Measurements from ENCODE around the gene CDH5.

CDH5 gene

DNA sequence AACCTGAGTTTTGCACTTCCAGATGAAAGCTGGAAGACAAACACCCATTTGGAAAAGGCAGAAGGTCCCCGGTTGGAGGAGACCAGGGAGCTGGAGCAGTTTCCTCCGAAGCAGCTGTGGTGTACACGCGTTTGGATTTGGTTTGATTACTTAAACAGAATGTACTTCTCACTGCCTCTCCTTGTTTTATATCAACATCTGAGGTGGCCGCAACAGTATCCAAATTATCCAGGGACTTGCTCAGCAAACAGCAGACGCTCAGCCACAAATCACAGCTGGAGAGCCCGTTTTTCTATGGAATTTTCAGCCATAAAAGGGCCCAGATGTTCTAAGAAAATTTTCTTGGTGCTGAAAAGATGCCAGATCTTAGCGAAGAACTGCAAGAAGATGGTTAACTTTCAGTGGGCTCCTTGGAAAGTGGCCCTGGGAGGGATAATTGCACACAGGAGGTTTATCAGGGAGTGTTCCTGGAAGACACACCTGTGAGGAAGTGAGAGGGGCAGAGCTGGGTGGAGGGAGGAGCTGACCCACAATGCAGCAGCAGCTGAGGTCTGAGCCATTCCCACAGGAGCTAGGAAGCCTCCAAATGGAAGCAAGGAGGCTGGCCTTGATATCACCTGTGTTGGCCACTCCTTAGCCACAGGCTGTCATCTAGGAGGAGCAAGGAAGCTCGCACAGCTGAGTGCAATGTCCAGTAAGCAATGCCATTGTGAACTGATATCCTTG lies 28.9 kb upstream of the CDH5 start:
- ATAC-seq (ENCODE audit: low read depth) (no peak), DNase-seq (ENCODE audit: low spot score in 2 of 2) (no peak)
- H3K9me3 Mint-ChIP-seq, result peaks cover 2% of the 10 kb centered on the region
- H3K27me3 Mint-ChIP-seq, result peaks cover 17% of the 10 kb centered on the region
- H3K4me3 Mint-ChIP-seq, result no peak overlapping the region
- no peak overlapping the region for H3K27ac Mint-ChIP-seq
- no peaks in the 10 kb centered on the region for H3K4me1 Mint-ChIP-seq
- H3K36me3 Mint-ChIP-seq, result no peaks in the 10 kb centered on the region

DNA sequence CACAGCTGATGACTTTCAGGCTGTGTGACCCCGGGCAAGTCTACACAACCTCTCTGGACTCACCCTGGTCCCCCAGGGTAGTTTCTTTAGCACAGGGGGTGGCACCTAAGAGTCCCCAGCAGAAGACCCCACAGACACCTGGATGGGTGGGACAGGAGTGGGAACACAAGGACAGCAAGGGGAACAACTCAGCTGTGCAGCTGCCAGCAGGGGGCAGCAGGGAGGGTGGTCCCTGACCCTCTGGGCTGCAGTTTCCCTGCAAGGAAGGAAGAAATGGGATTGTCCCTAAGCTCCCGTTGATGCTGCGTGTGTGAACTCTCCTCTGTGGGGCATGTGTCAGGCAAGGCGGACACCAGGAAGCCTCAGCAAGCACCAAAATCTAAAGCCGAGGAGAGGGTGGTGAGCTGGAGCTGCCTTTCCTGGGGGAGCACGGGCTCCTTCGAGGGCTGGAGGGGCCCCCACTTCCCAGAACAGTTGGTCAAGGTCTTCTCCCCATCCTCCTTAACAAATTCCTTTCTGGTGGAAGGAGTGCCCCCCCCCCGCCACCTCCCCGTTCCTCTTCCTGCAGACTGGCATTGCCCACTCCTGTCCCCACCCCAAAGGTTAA lies 24.1 kb upstream of the CDH5 start:
- ATAC-seq (ENCODE audit: low read depth) (no peak), DNase-seq (ENCODE audit: low spot score in 2 of 2) (no peak)
- no peaks in the 10 kb centered on the region for H3K4me1 Mint-ChIP-seq
- peaks cover 2% of the 10 kb centered on the region for H3K9me3 Mint-ChIP-seq
- H3K27me3 Mint-ChIP-seq, result peaks cover 15% of the 10 kb centered on the region
- H3K27ac Mint-ChIP-seq, result no peak overlapping the region
- H3K4me3 Mint-ChIP-seq, result no peak overlapping the region
- H3K36me3 Mint-ChIP-seq, result peaks cover 1% of the 10 kb centered on the region

DNA sequence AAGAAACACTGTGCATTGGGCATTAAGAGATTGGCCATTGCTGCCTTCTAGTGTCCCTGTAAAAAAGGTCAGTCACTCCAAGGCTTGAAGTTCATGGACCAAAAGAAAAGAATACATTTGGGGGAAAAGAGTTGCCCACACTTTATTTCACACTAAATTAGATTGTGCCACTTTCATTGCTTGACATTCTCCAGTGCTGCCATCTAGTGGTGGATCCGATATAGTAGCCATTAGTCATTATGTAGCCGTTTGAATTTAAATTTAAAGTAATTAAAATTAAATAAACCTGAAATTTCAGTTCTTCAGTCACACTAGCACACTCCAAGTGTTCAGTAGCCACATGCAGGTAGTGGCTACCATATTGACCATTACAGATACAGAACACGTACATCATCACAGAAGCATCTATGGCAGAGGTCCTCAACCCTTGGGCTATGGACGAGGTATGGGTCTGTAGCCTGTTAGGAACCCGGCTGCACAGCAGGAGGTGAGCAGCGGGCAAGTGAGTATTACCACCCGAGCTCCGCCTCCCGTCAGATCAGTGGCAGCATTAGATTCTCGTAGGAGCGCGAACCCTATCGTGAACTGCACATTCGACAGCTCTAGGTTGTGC lies 21.9 kb upstream of the CDH5 start:
- H3K9me3 Mint-ChIP-seq, result peaks cover 2% of the 10 kb centered on the region
- DNase-seq (ENCODE audit: low spot score in 2 of 2) (peak; percentile 22 to 27), ATAC-seq (ENCODE audit: low read depth) (no peak)
- peaks cover 1% of the 10 kb centered on the region for H3K36me3 Mint-ChIP-seq
- peaks cover 15% of the 10 kb centered on the region for H3K27me3 Mint-ChIP-seq
- peaks cover 4% of the 10 kb centered on the region for H3K4me1 Mint-ChIP-seq
- no peak overlapping the region for H3K27ac Mint-ChIP-seq
- no peak overlapping the region for H3K4me3 Mint-ChIP-seq

DNA sequence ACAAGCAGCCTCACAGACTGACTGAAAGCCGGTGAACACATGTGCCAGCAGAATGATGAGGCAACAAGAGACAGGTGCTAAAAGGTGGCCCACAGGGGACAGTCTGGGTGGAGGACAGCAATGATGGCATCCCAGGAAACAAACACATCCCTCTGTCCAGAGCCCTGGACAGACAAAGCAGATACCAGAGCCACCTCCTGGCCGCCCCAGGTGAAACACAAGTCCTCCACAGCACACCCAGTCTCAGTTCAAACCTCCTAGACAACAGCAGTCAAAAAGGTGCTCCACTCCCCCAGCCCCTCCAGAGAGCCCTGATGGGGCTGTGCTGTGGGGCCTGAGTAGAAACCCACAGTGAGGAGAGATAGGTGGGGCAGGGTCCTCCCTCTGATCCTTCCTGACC lies 20.3 kb upstream of the CDH5 start:
- H3K4me3 Mint-ChIP-seq, result no peak overlapping the region
- ATAC-seq (ENCODE audit: low read depth) (no peak), DNase-seq (ENCODE audit: low spot score in 2 of 2) (no peak)
- peaks cover 2% of the 10 kb centered on the region for H3K9me3 Mint-ChIP-seq
- H3K27ac Mint-ChIP-seq, result no peak overlapping the region
- peaks cover 16% of the 10 kb centered on the region for H3K27me3 Mint-ChIP-seq
- peaks cover 1% of the 10 kb centered on the region for H3K36me3 Mint-ChIP-seq
- peaks cover 4% of the 10 kb centered on the region for H3K4me1 Mint-ChIP-seq

DNA sequence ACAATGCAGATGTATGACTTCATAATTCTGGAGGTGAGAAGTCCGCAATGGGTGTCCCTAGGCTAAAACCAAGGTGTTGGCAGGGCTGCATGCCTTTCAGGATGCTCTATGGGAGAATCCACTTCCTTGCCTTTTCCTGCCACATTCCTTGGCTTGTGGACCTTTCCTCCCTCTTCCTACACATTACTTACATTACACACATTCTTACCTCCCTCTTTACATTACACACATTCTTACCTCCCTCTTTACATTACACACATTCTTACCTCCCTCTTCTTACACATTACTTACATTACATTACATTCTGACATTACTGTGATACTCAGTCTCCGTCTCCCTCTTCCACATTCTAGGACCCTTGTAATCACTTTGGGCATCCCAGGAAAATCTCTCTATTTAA lies 14.2 kb upstream of the CDH5 start:
- H3K27ac Mint-ChIP-seq, result no peak overlapping the region
- peaks cover 1% of the 10 kb centered on the region for H3K36me3 Mint-ChIP-seq
- ATAC-seq (ENCODE audit: low read depth) (no peak), DNase-seq (ENCODE audit: low spot score in 2 of 2) (no peak)
- peaks cover 17% of the 10 kb centered on the region for H3K27me3 Mint-ChIP-seq
- H3K9me3 Mint-ChIP-seq, result peaks cover 3% of the 10 kb centered on the region
- H3K4me1 Mint-ChIP-seq, result peaks cover 4% of the 10 kb centered on the region
- no peak overlapping the region for H3K4me3 Mint-ChIP-seq

DNA sequence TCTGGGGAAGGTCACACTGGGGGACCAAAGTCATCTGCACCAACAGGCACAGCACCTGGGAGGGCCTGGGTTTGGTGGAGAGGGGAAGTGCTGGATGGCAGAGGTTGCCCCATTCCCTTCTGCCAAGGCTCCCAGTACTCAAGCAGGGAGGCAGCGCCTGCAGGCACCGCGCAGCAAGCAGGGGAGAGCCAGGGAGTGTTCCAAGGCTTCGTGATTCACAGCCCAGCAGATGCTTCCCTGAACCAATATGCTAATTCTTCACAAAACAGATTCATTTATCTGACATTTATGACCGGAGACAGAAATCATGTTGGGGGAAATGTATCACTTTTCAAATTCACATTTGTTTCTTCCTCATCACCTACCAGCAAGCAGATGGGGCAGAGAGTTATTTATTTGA lies 13.4 kb upstream of the CDH5 start:
- no peak for ATAC-seq (ENCODE audit: low read depth)
- Mint-ChIP-seq H3K27me3 (peaks cover 20% of the 10 kb centered on the region), H3K4me3 (no peak overlapping the region), H3K36me3 (no peaks in the 10 kb centered on the region), H3K4me1 (peaks cover 2% of the 10 kb centered on the region), H3K27ac (no peak overlapping the region), H3K9me3 (peaks cover 2% of the 10 kb centered on the region)
- no peak for DNase-seq (ENCODE audit: low spot score in 2 of 2)

DNA sequence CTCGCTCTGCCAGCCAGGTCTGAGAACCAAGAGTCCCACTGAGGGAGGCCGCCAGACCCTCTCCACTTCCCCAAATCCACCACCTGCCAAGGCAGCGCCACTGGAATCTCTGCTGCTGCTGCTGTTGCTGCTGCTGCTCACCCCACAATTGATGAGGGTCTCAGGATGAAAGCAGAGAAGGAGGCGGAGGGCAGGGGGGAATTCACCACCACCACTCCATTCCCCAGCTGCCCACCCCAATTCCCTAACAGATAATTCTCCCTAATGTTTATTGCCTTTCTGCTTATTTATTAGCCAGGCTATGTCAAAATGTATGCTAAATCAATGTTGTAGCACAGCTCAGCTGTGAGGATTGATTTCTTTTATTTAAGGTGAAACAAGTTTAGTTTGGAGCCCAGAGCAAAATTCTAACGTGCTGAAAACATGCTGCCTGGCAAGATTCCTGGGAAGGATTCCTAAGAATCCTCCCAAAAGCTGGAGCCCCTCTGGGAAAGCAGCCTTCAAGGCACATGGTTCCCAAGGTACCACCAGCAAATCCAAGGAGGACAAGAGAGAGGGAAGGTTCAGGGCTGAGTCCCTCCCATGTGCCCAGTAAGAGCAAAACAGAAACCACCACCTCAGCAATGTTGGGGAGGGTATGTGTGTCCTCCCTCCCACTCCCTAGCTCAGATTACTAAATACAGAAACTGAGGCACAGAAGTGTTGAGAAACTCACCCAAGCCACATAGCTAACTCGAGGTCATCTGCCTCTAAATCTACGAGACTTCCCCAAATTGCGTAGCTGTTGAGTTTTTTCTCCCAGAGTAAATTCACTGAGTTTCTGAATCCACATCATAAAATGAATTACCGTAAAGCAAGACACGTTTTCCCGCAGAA lies 12.2 kb upstream of the CDH5 start:
- Mint-ChIP-seq H3K9me3 (peaks cover 2% of the 10 kb centered on the region), H3K4me1 (no peaks in the 10 kb centered on the region), H3K4me3 (no peak overlapping the region), H3K27me3 (peaks cover 20% of the 10 kb centered on the region), H3K36me3 (no peaks in the 10 kb centered on the region), H3K27ac (no peak overlapping the region)
- no peak for DNase-seq (ENCODE audit: low spot score in 2 of 2)
- no peak for ATAC-seq (ENCODE audit: low read depth)

DNA sequence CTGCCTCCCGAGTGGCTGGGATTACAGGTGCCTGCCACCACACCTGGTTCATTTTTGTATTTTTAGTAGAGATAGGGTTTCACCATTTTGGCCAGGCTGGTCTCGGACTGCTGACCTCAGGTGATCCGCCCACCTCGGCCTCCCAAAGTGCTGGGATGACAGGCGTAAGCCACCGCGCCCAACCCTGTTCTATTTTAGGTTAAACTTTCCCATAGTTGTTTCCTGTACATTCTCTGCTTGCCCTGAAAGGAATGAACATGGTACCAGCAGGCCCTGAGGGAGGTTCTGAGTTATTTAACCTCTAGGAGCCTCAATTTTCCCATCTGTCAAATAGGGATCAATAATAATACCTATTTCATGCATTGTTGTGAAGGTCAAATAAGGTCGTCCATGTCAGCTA lies 11.0 kb upstream of the CDH5 start:
- ATAC-seq (ENCODE audit: low read depth), result no peak

DNA sequence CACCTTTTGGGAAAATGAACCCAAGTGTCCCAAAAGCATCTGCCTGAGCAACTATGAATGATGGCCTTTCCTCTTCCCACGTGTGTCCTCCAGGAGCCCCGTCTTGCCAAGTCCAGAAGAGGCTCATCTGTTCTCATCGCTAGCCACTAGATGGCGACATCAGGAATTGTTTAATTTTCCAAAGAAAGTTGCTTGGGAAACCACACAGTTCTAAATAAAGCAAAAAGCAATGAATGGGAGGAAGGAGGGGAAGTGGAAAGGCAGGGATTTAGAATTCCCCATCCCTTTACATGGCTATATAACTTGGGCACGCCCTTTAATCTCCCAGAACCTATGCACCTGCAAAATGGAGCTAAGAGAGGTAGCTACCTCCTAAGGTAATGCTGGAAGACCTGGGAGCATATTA lies 9.0 kb upstream of the CDH5 start:
- DNase-seq (ENCODE audit: low spot score in 2 of 2), result peak in 1 of 2 donors; percentile 9
- Mint-ChIP-seq H3K4me3 (no peak overlapping the region), H3K9me3 (no peaks in the 10 kb centered on the region), H3K27ac (no peak overlapping the region), H3K4me1 (no peaks in the 10 kb centered on the region), H3K36me3 (no peaks in the 10 kb centered on the region), H3K27me3 (peaks cover 21% of the 10 kb centered on the region)
- ATAC-seq (ENCODE audit: low read depth), result no peak

More for the DNA sequence above, 11.0 kb upstream of the CDH5 start:
- Mint-ChIP-seq H3K4me1 (no peaks in the 10 kb centered on the region), H3K27me3 (peaks cover 18% of the 10 kb centered on the region), H3K27ac (no peak overlapping the region), H3K36me3 (no peaks in the 10 kb centered on the region), H3K4me3 (no peak overlapping the region), H3K9me3 (peaks cover 2% of the 10 kb centered on the region)
- DNase-seq (ENCODE audit: low spot score in 2 of 2), result no peak

DNA sequence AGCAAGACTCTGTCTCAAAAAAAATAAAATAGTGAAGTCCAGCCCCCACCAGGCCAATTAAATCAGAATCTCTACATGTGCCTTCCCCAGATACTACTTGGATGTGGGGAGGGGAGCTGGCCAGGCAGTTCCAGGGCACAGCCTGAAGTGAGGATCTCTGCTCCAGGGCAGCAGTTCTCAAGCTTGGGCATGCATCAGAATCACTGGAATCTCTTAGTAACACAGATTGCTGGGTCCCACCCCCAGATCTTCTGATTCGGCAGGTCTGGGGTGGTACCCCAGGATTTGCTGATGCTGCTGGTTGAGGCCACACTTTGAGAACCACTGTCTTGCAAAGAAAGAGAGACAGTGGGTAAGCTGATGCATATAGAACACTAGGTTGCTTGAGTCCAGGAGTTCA lies 8.3 kb upstream of the CDH5 start:
- no peaks in the 10 kb centered on the region for H3K36me3 Mint-ChIP-seq

DNA sequence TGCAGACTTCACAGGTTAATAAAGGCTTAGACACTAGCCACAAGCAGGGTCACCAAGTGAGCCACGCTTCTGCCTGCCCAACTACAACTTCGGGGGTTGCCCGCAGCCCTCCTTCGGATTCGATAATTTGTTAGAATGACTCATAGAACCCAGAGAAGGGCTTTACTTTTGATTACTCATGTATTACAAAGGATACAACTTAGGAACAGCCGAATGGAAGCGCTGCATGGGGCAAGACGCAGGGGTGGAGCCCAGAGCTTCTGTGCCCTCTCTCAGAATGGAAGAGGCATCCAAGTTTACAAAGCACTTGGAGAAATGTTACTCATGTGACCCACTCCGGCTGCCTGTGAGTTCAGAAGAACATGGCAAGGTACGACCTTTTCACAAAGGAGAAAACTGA lies 7.5 kb upstream of the CDH5 start:
- ATAC-seq (ENCODE audit: low read depth) (no peak), DNase-seq (ENCODE audit: low spot score in 2 of 2) (no peak)
- Mint-ChIP-seq H3K4me1 (no peaks in the 10 kb centered on the region), H3K27me3 (peaks cover 24% of the 10 kb centered on the region), H3K36me3 (no peaks in the 10 kb centered on the region), H3K9me3 (no peaks in the 10 kb centered on the region), H3K4me3 (no peak overlapping the region), H3K27ac (no peak overlapping the region)

More for the DNA sequence above, 8.3 kb upstream of the CDH5 start:
- H3K9me3 Mint-ChIP-seq, result no peaks in the 10 kb centered on the region
- no peak overlapping the region for H3K27ac Mint-ChIP-seq
- H3K27me3 Mint-ChIP-seq, result peaks cover 22% of the 10 kb centered on the region
- no peak for DNase-seq (ENCODE audit: low spot score in 2 of 2)
- no peak for ATAC-seq (ENCODE audit: low read depth)
- H3K4me1 Mint-ChIP-seq, result no peaks in the 10 kb centered on the region
- H3K4me3 Mint-ChIP-seq, result no peak overlapping the region

DNA sequence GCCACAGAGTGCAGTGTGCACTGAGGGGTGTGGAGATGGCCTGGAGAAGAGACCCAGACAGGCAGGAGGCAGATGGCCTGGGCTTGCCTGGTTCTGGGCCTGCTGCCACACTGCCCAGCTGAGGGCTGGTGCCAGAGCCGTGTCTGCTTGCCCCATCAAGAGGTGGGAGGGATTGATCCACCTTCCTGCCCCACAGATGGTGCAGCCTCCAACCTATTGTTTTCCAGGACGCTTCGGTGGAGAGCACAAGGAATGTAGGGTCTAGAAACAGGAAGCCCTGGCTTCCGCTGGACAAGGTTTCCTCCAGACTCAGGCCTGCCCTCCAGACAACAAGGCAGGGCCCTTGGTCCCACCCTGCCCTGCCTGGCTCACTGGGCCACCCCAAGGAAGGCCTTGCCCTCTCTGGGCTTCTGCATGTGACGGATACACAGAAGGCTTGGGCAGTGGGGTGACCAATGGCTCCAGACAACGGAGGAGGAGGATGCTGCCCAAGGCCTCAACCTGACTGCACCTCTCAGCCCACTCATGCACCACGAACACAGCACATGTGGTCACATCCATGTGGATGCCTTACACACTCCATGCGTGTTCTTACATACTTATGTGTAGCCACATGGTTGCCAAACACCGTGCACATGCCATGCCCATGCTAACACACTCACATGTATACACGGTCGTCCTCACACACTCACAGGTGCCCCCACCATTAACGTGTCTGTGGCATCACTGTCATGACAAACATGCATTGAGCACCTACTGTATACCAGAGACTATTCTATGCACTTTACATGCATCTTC lies 6.5 kb upstream of the CDH5 start:
- ATAC-seq (ENCODE audit: low read depth), result no peak
- Mint-ChIP-seq H3K4me3 (no peak overlapping the region), H3K27me3 (peaks cover 27% of the 10 kb centered on the region), H3K9me3 (no peaks in the 10 kb centered on the region), H3K27ac (no peak overlapping the region), H3K4me1 (peaks cover 2% of the 10 kb centered on the region), H3K36me3 (no peaks in the 10 kb centered on the region)
- no peak for DNase-seq (ENCODE audit: low spot score in 2 of 2)

DNA sequence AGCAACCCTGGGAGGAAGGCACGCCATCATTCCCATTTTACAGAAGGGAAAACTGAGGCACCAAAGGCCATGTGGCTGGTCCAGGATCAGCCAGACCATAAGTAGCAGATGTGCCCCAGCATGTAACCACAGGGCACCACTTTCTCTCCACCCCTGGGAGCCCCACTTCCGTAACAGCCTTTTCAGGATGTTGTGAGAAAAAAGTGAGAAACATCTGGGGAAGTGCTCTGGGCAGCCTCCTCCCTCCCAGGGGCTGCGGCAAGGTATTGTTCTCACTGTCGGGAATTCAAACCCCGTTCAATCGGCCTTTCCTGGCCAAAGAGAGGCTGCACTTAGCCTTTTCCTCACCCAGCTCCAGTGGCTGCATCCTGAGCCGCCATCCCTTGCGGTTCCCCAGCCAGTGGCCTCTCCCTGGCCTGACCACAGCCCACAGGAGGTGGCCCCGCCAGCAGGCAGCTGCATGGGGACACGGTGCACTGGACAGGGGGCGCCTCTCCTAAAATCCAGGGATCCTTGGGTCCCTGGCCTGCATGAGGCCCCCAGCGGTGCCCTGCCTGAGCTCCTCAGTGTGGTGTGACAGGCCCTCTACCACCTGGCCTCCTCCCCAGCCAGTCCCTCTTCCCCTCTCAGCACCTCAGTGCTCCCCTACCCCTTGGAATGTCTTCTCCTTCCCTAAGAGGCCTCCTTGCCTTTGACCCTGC lies 5.7 kb upstream of the CDH5 start:
- no peak for ATAC-seq (ENCODE audit: low read depth)
- DNase-seq (ENCODE audit: low spot score in 2 of 2), result no peak
- no peaks in the 10 kb centered on the region for H3K9me3 Mint-ChIP-seq
- no peak overlapping the region for H3K27ac Mint-ChIP-seq
- H3K4me1 Mint-ChIP-seq, result peaks cover 3% of the 10 kb centered on the region
- H3K27me3 Mint-ChIP-seq, result peaks cover 34% of the 10 kb centered on the region
- no peaks in the 10 kb centered on the region for H3K36me3 Mint-ChIP-seq
- H3K4me3 Mint-ChIP-seq, result no peak overlapping the region
